22Rv1 (cell line): ENCODE results near the gene TSR1.

Experiments
- H3K27ac ChIP-seq: fragments of 450-650 bp; 2 replicates; pipeline ENCODE4 v1.5.1; 2017
- CTCF ChIP-seq: fragments of 450-650 bp; IDR thresholded peaks from 2 replicates; pipeline ENCODE4 v1.5.1; 2017; ENCODE audit warnings: mild to moderate bottlenecking
- ZFX ChIP-seq: fragments of 450-650 bp; IDR thresholded peaks from 2 replicates; pipeline ENCODE4 v1.6.1; 2017; ENCODE audit warnings: antibody characterized with exemption, borderline replicate concordance

TSR1 gene

DNA sequence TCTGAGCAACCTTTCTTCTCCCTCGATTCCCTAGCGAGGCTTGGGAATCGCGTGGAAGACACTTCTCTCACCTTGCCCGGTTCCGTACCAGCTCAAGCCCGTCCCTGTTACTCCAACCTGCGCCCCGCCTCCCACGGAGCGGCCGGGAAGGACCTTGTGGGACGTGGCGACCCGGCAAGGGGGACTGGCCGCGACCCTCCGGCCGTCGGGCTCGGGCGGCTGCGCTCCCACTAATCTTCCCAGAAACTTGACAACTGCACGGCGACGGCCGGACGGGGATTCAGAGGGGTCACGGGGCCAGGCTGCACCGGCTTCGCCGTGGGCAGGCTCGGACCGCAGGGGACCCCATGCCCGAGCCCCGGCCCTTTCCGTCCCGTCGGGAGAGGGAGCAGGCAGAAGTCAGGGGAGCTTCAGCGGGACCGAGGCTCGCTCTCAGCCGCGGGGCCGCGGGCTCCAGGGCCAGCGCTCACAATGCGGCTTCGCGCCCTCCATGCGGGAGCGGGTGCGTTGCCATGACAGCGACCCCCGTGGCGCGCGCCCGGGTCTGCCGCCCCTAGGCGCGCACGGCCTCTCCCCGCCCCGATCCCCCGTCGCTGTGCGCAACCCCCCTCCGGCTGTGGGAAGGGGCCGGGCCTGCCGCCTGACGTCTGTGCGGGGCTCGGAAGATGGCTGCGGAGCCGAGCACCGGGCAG, 741 bp upstream of the TSR1 start, which contains the start of gene SGSM2:
Gene SGSM2 (plus strand): TSS at position 650 of the 692 bp plus-strand sequence. CDS start 188 bp downstream, outside the sequence.
- TF ChIP-seq ZFX, result no peak
- TF ChIP-seq CTCF, result no peak
- peak within 1 kb of the TSS; percentile 97 for H3K27ac ChIP-seq

- peak overlapping the region; percentile 97 for H3K27ac ChIP-seq
- no peak for TF ChIP-seq CTCF
- no peak for TF ChIP-seq ZFX
Observed at GRCh38 chr17:2335726-2336214, 487 bp downstream of the TSR1 start.

DNA sequence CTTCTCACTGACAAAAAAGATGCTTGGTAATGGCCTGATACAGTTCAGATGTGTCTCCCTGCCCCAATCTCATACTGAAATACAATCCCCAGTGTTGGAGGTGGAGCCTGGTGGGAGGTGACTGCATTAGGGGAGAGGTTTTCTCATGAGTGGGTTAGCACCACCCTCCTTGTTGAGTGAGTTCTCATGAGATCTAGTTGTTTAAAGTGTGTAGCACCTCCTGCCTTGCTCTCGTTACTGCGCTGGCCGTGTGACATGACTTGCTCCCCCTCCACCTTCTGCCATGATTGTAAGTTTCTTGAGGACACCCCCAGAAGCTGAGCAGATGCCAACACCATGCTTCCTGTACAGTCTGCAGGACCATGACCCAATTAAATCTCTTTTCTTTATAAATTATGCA, 5.0 kb downstream of the TSR1 start:
- H3K27ac ChIP-seq, result no peak overlapping the region
- TF ChIP-seq CTCF, result no peak

DNA sequence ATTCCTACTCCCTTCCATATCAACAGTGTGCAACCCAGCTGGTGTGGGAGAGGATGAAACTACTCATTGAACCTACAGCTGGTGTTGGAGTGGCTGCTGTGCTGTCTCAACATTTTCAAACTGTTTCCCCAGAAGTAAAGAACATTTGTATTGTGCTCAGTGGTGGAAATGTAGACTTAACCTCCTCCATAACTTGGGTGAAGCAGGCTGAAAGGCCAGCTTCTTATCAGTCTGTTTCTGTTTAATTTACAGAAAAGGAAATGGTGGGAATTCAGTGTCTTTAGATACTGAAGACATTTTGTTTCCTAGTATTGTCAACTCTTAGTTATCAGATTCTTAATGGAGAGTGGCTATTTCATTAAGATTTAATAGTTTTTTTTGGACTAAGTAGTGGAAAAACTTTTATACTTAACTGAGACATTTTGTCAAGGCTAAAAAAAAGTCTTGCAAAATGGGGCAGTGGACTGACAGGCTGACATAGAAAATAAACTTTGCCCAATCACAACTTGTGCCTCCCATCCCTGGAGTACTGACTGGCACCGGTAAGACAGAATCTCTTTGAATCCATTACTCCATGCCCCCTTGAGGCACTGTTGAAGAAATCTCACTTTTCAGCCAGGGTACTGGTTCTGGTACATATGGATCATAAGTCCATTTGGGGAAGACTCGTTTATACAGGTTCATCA, 12.5 kb downstream of the TSR1 start:
- no peak overlapping the region for H3K27ac ChIP-seq
- TF ChIP-seq ZFX (no peak), CTCF (no peak)

- no peak overlapping the region for H3K27ac ChIP-seq
- TF ChIP-seq ZFX, result no peak
- TF ChIP-seq CTCF, result no peak
Observed at GRCh38 chr17:2321399-2321798, 14.9 kb downstream of the TSR1 start.

GRCh38 chr17:2319051-2319450, 17.2 kb downstream of the TSR1 start:
- TF ChIP-seq CTCF (no peak), ZFX (no peak)
- H3K27ac ChIP-seq, result no peak overlapping the region

DNA sequence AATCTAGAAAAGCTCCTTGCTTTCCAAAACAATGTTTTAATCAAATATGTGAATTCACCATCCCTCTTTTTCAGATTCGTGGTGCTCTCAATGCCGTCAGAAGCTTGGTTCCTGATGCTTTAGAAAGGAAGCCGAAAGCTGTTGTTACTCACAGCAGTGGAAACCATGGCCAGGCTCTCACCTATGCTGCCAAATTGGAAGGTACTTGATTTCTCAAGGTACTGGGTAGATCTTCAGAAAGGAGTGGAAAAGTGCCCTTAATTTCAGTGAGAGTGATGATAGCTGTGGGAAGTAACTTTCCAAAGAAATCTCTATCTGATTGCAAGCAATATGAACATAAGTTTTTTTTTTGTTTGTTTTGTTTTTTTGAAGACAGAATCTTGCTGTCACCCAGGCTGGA, 18.5 kb downstream of the TSR1 start:
- TF ChIP-seq ZFX (no peak), CTCF (no peak)
- H3K27ac ChIP-seq, result peak overlapping the region; percentile 84

DNA sequence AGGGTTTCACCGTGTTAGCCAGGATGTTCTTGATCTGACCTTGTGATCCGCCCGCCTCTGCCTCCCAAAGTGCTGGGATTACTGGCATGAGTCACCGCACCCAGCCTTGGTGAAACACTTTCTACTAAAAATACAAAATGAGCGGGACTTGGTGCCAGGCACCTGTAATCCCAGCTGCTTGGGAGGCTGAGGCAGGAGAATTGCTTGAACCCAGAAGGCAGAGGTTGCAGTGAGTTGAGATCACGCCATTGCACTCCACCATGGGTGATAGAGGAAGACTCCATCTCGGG, 19.4 kb downstream of the TSR1 start:
- peak overlapping the region; percentile 84 for H3K27ac ChIP-seq
